ENCODE results near the gene SEPTIN5. TPM values are rescaled to one million over a fixed set of nuclear protein-coding genes. Genes with fewer than 3 reads are reported as not detected.

Gene SEPTIN5
- polyA plus RNA-seq, 1 of the 3 experiments (the other 2 are of a cell fraction) = 14.0 TPM

DNA sequence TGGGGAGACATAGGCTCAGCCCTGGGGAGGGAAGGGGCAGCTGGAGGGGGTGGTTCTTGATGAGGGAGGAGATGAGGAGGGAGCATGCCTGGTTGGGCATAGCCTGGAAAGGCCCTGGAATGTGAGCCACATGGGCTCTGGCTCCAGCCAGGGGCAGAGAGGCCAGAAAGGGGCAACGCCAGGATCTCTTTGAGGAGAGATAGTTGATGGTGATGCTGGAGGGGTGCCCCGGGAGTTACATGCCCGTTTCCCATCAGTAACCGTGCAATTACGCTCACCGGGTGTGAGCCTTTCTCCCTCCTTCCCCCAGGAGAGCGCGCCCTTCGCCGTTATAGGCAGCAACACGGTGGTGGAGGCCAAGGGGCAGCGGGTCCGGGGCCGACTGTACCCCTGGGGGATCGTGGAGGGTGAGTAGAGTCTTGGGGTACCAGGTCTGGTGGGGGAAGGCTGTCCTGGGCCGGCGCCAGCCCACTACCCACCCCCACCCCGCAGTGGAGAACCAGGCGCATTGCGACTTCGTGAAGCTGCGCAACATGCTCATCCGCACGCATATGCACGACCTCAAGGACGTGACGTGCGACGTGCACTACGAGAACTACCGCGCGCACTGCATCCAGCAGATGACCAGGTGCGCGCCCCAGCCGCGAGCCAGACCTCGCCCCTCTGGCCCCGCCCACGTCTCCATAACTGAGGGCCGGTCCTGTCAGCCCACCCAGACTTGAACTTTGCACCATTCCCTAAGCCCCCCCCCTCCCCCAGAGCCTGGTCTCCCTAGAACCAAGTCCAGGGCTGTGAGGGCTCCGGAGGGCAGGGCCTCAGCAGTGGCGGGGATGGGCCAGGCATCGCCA is 7.3 kb downstream of the SEPTIN5 start:
- H3F3A ChIP-seq (replicated peaks; ENCODE audit: insufficient read depth) = no peaks in the 10 kb centered on the region
- no peaks in the 10 kb centered on the region for H4K20me1 ChIP-seq (ENCODE audit: insufficient read depth)
- TF ChIP-seq GABPA (IDR thresholded peaks at IDR 0.05; ENCODE audit: low read depth) = no peak
- H3K27me3 ChIP-seq (ENCODE audit: insufficient read depth) = no peaks in the 10 kb centered on the region
- DNase-seq = no peak
- H3K27ac ChIP-seq (ENCODE audit: low read depth in 2 of 2, low read length in 1 of 2) = no peak overlapping the region
- ChIA-PET POLR2A (no interaction called here), CTCF (interaction anchor here (1.0 to 4.0 kb wide), 6 partner anchors 9 to 189 kb away, joined by 3 to 42 read pairs (median 12); no protein-coding TSS in a partner anchor)
- no peaks in the 10 kb centered on the region for H3K9me3 ChIP-seq
- H3K4me3 ChIP-seq (ENCODE audit: low read depth in 2 of 2, low read length in 1 of 2) = no peak overlapping the region
- H3K4me2 ChIP-seq = no peak overlapping the region
- H2AFZ ChIP-seq (ENCODE audit: low read depth) = no peak overlapping the region
- H3K9me2 ChIP-seq = no peaks in the 10 kb centered on the region
- 95% methylated on average over 27 of the region's 44 CpGs for WGBS (ENCODE audit: low lambda C conversion rate)
- H3K36me3 ChIP-seq (replicated peaks in 1 of 2; ENCODE audit: control insufficient read depth in 1 of 2, insufficient read depth in 2 of 2, low read length in 1 of 2) = peaks cover 0 to 5% of the 10 kb centered on the region in 2 experiments
- H3K4me1 ChIP-seq (ENCODE audit: control insufficient read depth in 1 of 2, insufficient read depth in 2 of 2, low read depth in 1 of 2, low read length in 1 of 2) = peaks cover 0 to 18% of the 10 kb centered on the region in 2 experiments; a peak in 1 of 4 replicates
- H3K9ac ChIP-seq = no peak overlapping the region
- no peaks in the 10 kb centered on the region for H3K79me2 ChIP-seq (ENCODE audit: insufficient read depth)

DNA sequence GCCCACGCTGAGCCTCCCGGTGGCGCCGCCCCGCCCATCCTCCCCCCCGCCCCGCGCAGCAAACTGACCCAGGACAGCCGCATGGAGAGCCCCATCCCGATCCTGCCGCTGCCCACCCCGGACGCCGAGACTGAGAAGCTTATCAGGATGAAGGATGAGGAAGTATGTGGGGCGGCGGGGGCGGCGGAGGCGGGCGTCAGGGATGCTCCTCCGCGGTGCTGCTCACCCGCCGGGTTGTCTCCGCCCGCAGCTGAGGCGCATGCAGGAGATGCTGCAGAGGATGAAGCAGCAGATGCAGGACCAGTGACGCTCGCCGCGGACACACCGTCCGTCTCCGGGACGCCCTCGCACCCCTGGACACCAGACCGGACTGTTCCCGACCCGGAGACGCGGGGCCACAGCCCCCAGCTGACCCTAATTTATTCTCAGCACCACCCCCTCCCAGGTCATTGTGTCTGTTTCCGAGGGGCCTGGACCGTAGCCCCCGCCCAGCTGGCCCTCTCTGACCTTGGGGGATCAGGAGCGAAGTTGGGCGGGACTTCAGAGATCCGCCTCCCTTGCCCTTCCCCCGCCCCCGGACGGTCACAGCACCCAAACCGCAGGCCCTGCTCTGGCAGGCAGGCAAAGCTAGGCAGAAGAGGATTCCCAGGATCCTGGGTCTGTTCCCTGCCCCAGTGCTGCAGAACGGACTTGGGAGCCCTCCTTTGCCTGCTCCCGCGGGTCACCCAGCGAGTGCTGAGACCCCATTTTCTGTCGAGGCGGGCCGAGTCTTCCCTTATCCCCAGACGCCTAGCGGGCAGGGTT is 8.1 kb downstream of the SEPTIN5 start:
- no peak for DNase-seq
- Histone ChIP-seq H3K4me1 (ENCODE audit: control insufficient read depth in 1 of 2, insufficient read depth in 2 of 2, low read depth in 1 of 2, low read length in 1 of 2) (peaks cover 0 to 10% of the 10 kb centered on the region in 2 experiments; a peak in 1 of 4 replicates), H3K27me3 (ENCODE audit: insufficient read depth) (no peaks in the 10 kb centered on the region), H4K20me1 (ENCODE audit: insufficient read depth) (no peaks in the 10 kb centered on the region), H3K36me3 (replicated peaks in 1 of 2; ENCODE audit: control insufficient read depth in 1 of 2, insufficient read depth in 2 of 2, low read length in 1 of 2) (peaks cover 0 to 5% of the 10 kb centered on the region in 2 experiments), H3K27ac (ENCODE audit: low read depth in 2 of 2, low read length in 1 of 2) (no peak overlapping the region), H2AFZ (ENCODE audit: low read depth) (no peak overlapping the region), H3K4me3 (ENCODE audit: low read depth in 2 of 2, low read length in 1 of 2) (no peak overlapping the region), H3K4me2 (no peak overlapping the region), H3F3A (replicated peaks; ENCODE audit: insufficient read depth) (no peaks in the 10 kb centered on the region), H3K9me3 (no peaks in the 10 kb centered on the region), H3K9ac (no peak overlapping the region), H3K79me2 (ENCODE audit: insufficient read depth) (no peaks in the 10 kb centered on the region), H3K9me2 (no peaks in the 10 kb centered on the region)
- WGBS (ENCODE audit: low lambda C conversion rate) = 97% methylated on average over 32 of the region's 60 CpGs
- CTCF ChIA-PET = interaction anchor here (0.7 to 4.0 kb wide), 4 partner anchors 8 to 188 kb away, joined by 3 to 42 read pairs (median 4); no protein-coding TSS in a partner anchor
- TF ChIP-seq RFX5 (IDR thresholded peaks at IDR 0.05; ENCODE audit: low read length) (no peak), TEAD4 (IDR thresholded peaks at IDR 0.05; ENCODE audit: borderline replicate concordance, insufficient read depth) (no peak), MEF2A (IDR thresholded peaks at IDR 0.05; ENCODE audit: borderline replicate concordance, low read depth) (no peak), FOXJ3 (CRISPR knock-in tag; IDR thresholded peaks at IDR 0.05) (no peak), SMC3 (IDR thresholded peaks at IDR 0.05; ENCODE audit: low read depth, low read length) (no peak), MXI1 (IDR thresholded peaks at IDR 0.05; ENCODE audit: low read depth, low read length) (no peak), TCF12 (IDR thresholded peaks at IDR 0.05) (no peak), SIN3A (IDR thresholded peaks at IDR 0.05; ENCODE audit: borderline replicate concordance, low read depth, low read length) (no peak), RCOR1 (IDR thresholded peaks at IDR 0.05; ENCODE audit: low read length) (no peak), CHD2 (IDR thresholded peaks at IDR 0.05; ENCODE audit: low read length, partially characterized antibody) (no peak)
- TF ChIP-seq, protein P1, sequence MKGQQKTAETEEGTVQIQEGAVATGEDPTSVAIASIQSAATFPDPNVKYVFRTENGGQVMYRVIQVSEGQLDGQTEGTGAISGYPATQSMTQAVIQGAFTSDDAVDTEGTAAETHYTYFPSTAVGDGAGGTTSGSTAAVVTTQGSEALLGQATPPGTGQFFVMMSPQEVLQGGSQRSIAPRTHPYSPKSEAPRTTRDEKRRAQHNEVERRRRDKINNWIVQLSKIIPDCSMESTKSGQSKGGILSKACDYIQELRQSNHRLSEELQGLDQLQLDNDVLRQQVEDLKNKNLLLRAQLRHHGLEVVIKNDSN (IDR thresholded peaks at IDR 0.05; ENCODE audit: borderline replicate concordance, low read depth) = no peak
- TF ChIP-seq, protein P2, sequence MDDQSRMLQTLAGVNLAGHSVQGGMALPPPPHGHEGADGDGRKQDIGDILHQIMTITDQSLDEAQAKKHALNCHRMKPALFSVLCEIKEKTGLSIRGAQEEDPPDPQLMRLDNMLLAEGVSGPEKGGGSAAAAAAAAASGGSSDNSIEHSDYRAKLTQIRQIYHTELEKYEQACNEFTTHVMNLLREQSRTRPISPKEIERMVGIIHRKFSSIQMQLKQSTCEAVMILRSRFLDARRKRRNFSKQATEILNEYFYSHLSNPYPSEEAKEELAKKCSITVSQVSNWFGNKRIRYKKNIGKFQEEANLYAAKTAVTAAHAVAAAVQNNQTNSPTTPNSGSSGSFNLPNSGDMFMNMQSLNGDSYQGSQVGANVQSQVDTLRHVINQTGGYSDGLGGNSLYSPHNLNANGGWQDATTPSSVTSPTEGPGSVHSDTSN (IDR thresholded peaks at IDR 0.05) = no peak
- TF ChIP-seq, protein P3, sequence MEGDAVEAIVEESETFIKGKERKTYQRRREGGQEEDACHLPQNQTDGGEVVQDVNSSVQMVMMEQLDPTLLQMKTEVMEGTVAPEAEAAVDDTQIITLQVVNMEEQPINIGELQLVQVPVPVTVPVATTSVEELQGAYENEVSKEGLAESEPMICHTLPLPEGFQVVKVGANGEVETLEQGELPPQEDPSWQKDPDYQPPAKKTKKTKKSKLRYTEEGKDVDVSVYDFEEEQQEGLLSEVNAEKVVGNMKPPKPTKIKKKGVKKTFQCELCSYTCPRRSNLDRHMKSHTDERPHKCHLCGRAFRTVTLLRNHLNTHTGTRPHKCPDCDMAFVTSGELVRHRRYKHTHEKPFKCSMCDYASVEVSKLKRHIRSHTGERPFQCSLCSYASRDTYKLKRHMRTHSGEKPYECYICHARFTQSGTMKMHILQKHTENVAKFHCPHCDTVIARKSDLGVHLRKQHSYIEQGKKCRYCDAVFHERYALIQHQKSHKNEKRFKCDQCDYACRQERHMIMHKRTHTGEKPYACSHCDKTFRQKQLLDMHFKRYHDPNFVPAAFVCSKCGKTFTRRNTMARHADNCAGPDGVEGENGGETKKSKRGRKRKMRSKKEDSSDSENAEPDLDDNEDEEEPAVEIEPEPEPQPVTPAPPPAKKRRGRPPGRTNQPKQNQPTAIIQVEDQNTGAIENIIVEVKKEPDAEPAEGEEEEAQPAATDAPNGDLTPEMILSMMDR (IDR thresholded peaks at IDR 0.05) = no peak
- TF ChIP-seq, protein P4, sequence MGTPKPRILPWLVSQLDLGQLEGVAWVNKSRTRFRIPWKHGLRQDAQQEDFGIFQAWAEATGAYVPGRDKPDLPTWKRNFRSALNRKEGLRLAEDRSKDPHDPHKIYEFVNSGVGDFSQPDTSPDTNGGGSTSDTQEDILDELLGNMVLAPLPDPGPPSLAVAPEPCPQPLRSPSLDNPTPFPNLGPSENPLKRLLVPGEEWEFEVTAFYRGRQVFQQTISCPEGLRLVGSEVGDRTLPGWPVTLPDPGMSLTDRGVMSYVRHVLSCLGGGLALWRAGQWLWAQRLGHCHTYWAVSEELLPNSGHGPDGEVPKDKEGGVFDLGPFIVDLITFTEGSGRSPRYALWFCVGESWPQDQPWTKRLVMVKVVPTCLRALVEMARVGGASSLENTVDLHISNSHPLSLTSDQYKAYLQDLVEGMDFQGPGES (IDR thresholded peaks at IDR 0.05; ENCODE audit: low read depth, low read length) = no peak
- POLR2A ChIA-PET = no interaction called here
